Endodermal cell (in vitro differentiated cells): Measurements from ENCODE around the gene MAP2K6. TPM values are rescaled to one million over a fixed set of nuclear protein-coding genes. Genes with fewer than 3 reads are reported as not detected.
A peak's percentile ranks its signal among the peaks of the same experiment; 100 is the strongest.

ENCODE experiments used
- DNase-seq: peaks from one replicate; pipeline ENCODE4 v3.0.0-alpha.2; 2017
- H3K27ac ChIP-seq: 2 replicates; pipeline ENCODE4 v1.5.1; 2013; ENCODE audit warnings: mild to moderate bottlenecking, low read depth, low read length, moderate library complexity
- H3K27me3 ChIP-seq: 2 replicates; pipeline ENCODE4 v1.6.1; 2013; ENCODE audit warnings: mild to moderate bottlenecking, low read length, moderate library complexity; ENCODE audit not compliant: insufficient read depth, control insufficient read depth, poor library complexity, severe bottlenecking
- H3K36me3 ChIP-seq: 2 replicates; pipeline ENCODE4 v1.7.0; 2013; ENCODE audit warnings: mild to moderate bottlenecking, low read length, moderate library complexity; ENCODE audit not compliant: control insufficient read depth, insufficient read depth
- H3K4me1 ChIP-seq: one replicate; pipeline ENCODE4 v1.7.0; 2013; ENCODE audit warnings: low read length; ENCODE audit not compliant: control insufficient read depth, insufficient read depth
- H3K4me3 ChIP-seq: 2 replicates; pipeline ENCODE4 v1.5.1; 2013; ENCODE audit warnings: mild to moderate bottlenecking, low read length, moderate library complexity
- H3K9ac ChIP-seq: 2 replicates; pipeline ENCODE4 v1.6.1; 2013; ENCODE audit warnings: mild to moderate bottlenecking, low read length, moderate library complexity; ENCODE audit not compliant: poor library complexity, severe bottlenecking; ENCODE audit errors: extremely low read depth
- H3K9me3 ChIP-seq: 2 replicates; pipeline ENCODE4 v1.6.1; 2013; ENCODE audit warnings: mild to moderate bottlenecking, low read length, moderate library complexity; ENCODE audit not compliant: control insufficient read depth
- H3K27ac Mint-ChIP-seq: 2 replicates; pipeline ENCODE4 v1.8.0; 2020; ENCODE audit warnings: mixed read lengths
- H3K27me3 Mint-ChIP-seq: 2 replicates; pipeline ENCODE4 v1.8.0; 2021; ENCODE audit warnings: mild to moderate bottlenecking, mixed read lengths; ENCODE audit not compliant: insufficient read depth
- H3K36me3 Mint-ChIP-seq: 2 replicates; pipeline ENCODE4 v1.8.0; 2020; ENCODE audit warnings: low read depth, mixed read lengths
- H3K4me1 Mint-ChIP-seq: 2 replicates; pipeline ENCODE4 v1.8.0; 2020; ENCODE audit warnings: mixed read lengths
- H3K4me3 Mint-ChIP-seq: 2 replicates; pipeline ENCODE4 v1.8.0; 2020; ENCODE audit warnings: mild to moderate bottlenecking, moderate library complexity, mixed read lengths
- H3K9me3 Mint-ChIP-seq: 2 replicates; pipeline ENCODE4 v1.8.0; 2020; ENCODE audit warnings: mild to moderate bottlenecking, mixed read lengths
- WGBS, 2 experiments: methylation state at CpG; one replicate each; pipeline versions ENCODE4 v1.1.5 to v1.1.7; 2013; ENCODE audit warnings: missing lambda C conversion rate in 2 of 2, mixed read lengths in 1 of 2; ENCODE audit not compliant: insufficient coverage in 1 of 2, insufficient read length in 1 of 2; 5-methylcytosine and 5-hydroxymethylcytosine counted together
- total RNA-seq, 2 donors: library from RNA; stranded (reverse); fragmentation: NEBNext Ultra II Directional in 1 of 2; extraction: Animal tissue kit (Norgen Biotek cat#: 25700) in 1 of 2; gene quantifications; 2 replicates in 1 of 2; 3 replicates in 1 of 2; pipeline ENCODE4 v1.2.1, GENCODE V29; 2021
- TF ChIP-seq, protein P1 (sequence below): fragments of 200-600 bp; sonication (generic); conservative IDR thresholded peaks from 2 replicates; pipeline ENCODE4 v1.5.0; 2021; ENCODE audit warnings: antibody characterized with exemption, mild to moderate bottlenecking

Gene MAP2K6
- total RNA-seq, 2 donors from 2014 or later, result 42.2 to 55.3 TPM

DNA sequence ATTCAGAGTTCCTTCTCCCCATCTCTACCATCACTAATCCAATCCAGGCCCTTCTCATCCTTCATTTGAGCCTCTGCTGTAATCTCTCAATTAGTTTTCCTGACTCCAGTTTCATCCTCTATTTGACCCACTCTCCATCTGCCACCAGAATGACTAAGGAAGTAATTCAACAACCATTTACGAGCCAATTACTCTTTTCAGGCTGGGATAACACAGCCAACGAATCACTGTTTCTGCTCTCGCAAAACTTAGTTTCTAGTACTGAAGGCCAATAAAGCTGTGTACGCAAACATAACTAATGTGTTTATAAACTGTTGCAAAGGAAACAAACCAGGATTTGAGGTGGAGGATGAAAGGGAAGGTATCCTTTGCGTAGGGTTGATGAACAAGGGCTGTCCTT, 53.7 kb downstream of the MAP2K6 start:
- H3K4me3 Mint-ChIP-seq, result no peak overlapping the region
- H3K27me3 Mint-ChIP-seq, result no peaks in the 10 kb centered on the region
- peaks cover 17% of the 10 kb centered on the region for H3K36me3 Mint-ChIP-seq
- no peak overlapping the region for H3K9ac ChIP-seq
- H3K4me1 Mint-ChIP-seq, result peaks cover 33% of the 10 kb centered on the region
- no peak overlapping the region for H3K4me3 ChIP-seq
- H3K27ac ChIP-seq, result no peak overlapping the region
- H3K9me3 Mint-ChIP-seq, result peaks cover 2% of the 10 kb centered on the region
- peak; percentile 32 for DNase-seq
- H3K9me3 ChIP-seq, result peaks cover 8% of the 10 kb centered on the region
- H3K4me1 ChIP-seq, result no peaks in the 10 kb centered on the region
- H3K27ac Mint-ChIP-seq, result peak overlapping the region; percentile 91
- H3K36me3 ChIP-seq, result no peaks in the 10 kb centered on the region
- TF ChIP-seq, protein P1, sequence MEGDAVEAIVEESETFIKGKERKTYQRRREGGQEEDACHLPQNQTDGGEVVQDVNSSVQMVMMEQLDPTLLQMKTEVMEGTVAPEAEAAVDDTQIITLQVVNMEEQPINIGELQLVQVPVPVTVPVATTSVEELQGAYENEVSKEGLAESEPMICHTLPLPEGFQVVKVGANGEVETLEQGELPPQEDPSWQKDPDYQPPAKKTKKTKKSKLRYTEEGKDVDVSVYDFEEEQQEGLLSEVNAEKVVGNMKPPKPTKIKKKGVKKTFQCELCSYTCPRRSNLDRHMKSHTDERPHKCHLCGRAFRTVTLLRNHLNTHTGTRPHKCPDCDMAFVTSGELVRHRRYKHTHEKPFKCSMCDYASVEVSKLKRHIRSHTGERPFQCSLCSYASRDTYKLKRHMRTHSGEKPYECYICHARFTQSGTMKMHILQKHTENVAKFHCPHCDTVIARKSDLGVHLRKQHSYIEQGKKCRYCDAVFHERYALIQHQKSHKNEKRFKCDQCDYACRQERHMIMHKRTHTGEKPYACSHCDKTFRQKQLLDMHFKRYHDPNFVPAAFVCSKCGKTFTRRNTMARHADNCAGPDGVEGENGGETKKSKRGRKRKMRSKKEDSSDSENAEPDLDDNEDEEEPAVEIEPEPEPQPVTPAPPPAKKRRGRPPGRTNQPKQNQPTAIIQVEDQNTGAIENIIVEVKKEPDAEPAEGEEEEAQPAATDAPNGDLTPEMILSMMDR, result no peak
- H3K27me3 ChIP-seq, result no peaks in the 10 kb centered on the region
- WGBS, 2 experiments, result 96 to 100% methylated on average over 4 to 5 of the region's 5 CpGs

DNA sequence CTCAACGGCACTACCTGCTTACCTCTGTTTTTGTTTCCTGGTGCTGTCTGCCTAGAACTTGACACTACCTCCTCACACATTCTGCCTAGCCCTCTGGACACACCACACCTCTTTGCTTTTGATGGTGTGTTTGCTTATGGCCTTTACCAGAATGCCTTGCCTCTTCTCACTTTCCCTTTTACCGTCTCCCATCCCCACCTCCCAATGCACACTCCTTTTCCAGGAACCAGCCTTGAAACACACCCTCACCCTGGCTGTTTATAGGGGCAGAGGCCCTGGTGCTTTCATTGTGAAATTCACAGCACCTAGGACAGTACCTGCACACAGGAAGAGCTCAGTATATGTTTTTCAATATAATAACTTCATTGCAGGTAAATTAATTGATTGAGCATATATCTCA, 56.2 kb downstream of the MAP2K6 start:
- no peak overlapping the region for H3K27ac ChIP-seq
- DNase-seq, result peak; percentile 19
- no peak overlapping the region for H3K9ac ChIP-seq
- Mint-ChIP-seq H3K27me3 (no peaks in the 10 kb centered on the region), H3K4me1 (peaks cover 38% of the 10 kb centered on the region), H3K4me3 (no peak overlapping the region), H3K9me3 (peaks cover 2% of the 10 kb centered on the region), H3K27ac (no peak overlapping the region), H3K36me3 (peaks cover 17% of the 10 kb centered on the region)
- WGBS, 2 experiments, result 83 to 91% methylated on average over 2 of the region's 2 CpGs
- H3K27me3 ChIP-seq, result no peaks in the 10 kb centered on the region
- TF ChIP-seq, protein P1, result no peak
- no peaks in the 10 kb centered on the region for H3K4me1 ChIP-seq
- no peaks in the 10 kb centered on the region for H3K36me3 ChIP-seq
- no peak overlapping the region for H3K4me3 ChIP-seq
- H3K9me3 ChIP-seq, result peaks cover 8% of the 10 kb centered on the region

DNA sequence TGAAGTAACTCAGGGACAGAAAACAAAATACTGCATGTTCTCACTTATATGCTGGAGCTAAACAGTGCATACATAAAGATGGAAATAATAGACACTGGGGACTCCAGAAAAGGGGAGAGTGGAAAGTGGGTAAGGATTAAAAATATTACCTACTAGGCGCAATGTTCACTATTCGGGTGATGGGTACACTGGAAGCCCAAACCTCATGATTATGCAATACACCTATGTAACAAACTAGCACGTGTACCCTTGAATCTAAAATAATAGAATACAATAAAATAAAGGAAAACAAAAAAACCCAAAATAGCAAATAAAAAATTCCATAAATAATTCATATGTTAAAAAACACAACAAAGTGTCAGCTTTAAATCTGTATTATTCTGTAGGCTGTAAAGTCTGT, 56.9 kb downstream of the MAP2K6 start:
- no peak overlapping the region for H3K9ac ChIP-seq
- Mint-ChIP-seq H3K4me1 (peaks cover 35% of the 10 kb centered on the region), H3K27me3 (no peaks in the 10 kb centered on the region), H3K27ac (no peak overlapping the region), H3K4me3 (no peak overlapping the region), H3K36me3 (peaks cover 17% of the 10 kb centered on the region), H3K9me3 (peaks cover 2% of the 10 kb centered on the region)
- 100% methylated on average over 1 of the region's 3 CpGs; no CpG with 5 or more reads in 1 of the 2 experiments for WGBS, 2 experiments
- no peak overlapping the region for H3K4me3 ChIP-seq
- H3K9me3 ChIP-seq, result peaks cover 8% of the 10 kb centered on the region
- H3K4me1 ChIP-seq, result no peaks in the 10 kb centered on the region
- DNase-seq, result no peak
- H3K27me3 ChIP-seq, result no peaks in the 10 kb centered on the region
- H3K36me3 ChIP-seq, result no peaks in the 10 kb centered on the region
- TF ChIP-seq, protein P1, result no peak
- no peak overlapping the region for H3K27ac ChIP-seq
